PFSK-1 (cell line): ENCODE data around the gene RIMS1.

Source experiments
- FOXP2 ChIP-seq: optimal IDR thresholded peaks from 2 replicates; pipeline ENCODE3; 2011; ENCODE audit warnings: borderline replicate concordance, control low read depth, inconsistent platforms; ENCODE audit not compliant: insufficient read depth; ENCODE audit errors: extremely low read length, extremely low read depth
- POLR2AphosphoS5 ChIP-seq: IDR thresholded peaks from 2 replicates; pipeline ENCODE4 v1.6.1; 2012; ENCODE audit warnings: low read depth, mild to moderate bottlenecking, control low read depth, low read length, moderate library complexity
- REST ChIP-seq, 2 experiments: IDR thresholded peaks; 2 replicates each; pipeline versions ENCODE4 v1.6.1 to v1.8.0; 2011 to 2012; ENCODE audit warnings: low read depth in 2 of 2, low read length in 2 of 2, control low read depth in 1 of 2, inconsistent platforms in 1 of 2, mild to moderate bottlenecking in 1 of 2, moderate library complexity in 1 of 2; ENCODE audit not compliant: insufficient read depth in 1 of 2
- SIN3A ChIP-seq: IDR thresholded peaks from 2 replicates; pipeline ENCODE4 v1.6.1; 2012; ENCODE audit warnings: mild to moderate bottlenecking, low read length, moderate library complexity, borderline replicate concordance; ENCODE audit not compliant: insufficient read depth
- TAF1 ChIP-seq: IDR thresholded peaks from 2 replicates; pipeline ENCODE4 v1.6.1; 2012; ENCODE audit warnings: low read length, control low read depth, borderline replicate concordance; ENCODE audit not compliant: insufficient read depth

RIMS1 gene

GRCh38 chr6:72102561-72102960, 216.2 kb downstream of the RIMS1 start:
- TF ChIP-seq FOXP2 = no peak
- TF ChIP-seq TAF1 = no peak
- TF ChIP-seq SIN3A = no peak
- TF ChIP-seq REST (IDR thresholded peaks at IDR 0.05; ENCODE audit: insufficient read depth in 1 of 2, low read depth in 2 of 2, low read length in 2 of 2) = no peak
- TF ChIP-seq POLR2AphosphoS5 = no peak

- no peak for TF ChIP-seq POLR2AphosphoS5
- no peak for TF ChIP-seq REST (IDR thresholded peaks at IDR 0.05; ENCODE audit: insufficient read depth in 1 of 2, low read depth in 2 of 2, low read length in 2 of 2)
- TF ChIP-seq SIN3A = no peak
- TF ChIP-seq FOXP2 = no peak
- no peak for TF ChIP-seq TAF1
Observed at GRCh38 chr6:72111611-72112010, 225.3 kb downstream of the RIMS1 start.

GRCh38 chr6:72130327-72130726, 244.0 kb downstream of the RIMS1 start:
- TF ChIP-seq REST (IDR thresholded peaks at IDR 0.05; ENCODE audit: insufficient read depth in 1 of 2, low read depth in 2 of 2, low read length in 2 of 2) (no peak), TAF1 (no peak), SIN3A (no peak), POLR2AphosphoS5 (no peak), FOXP2 (no peak)

GRCh38 chr6:72132427-72132826, 246.1 kb downstream of the RIMS1 start:
- TF ChIP-seq POLR2AphosphoS5 (no peak), SIN3A (no peak), REST (IDR thresholded peaks at IDR 0.05; ENCODE audit: insufficient read depth in 1 of 2, low read depth in 2 of 2, low read length in 2 of 2) (no peak), FOXP2 (no peak), TAF1 (no peak)

- TF ChIP-seq SIN3A (no peak), TAF1 (no peak), POLR2AphosphoS5 (no peak), FOXP2 (no peak), REST (IDR thresholded peaks at IDR 0.05; ENCODE audit: insufficient read depth in 1 of 2, low read depth in 2 of 2, low read length in 2 of 2) (no peak)
Observed at GRCh38 chr6:72132851-72133250, 246.5 kb downstream of the RIMS1 start.
